B cell (primary cell): ENCODE data around the gene SPSB1. TPM values are rescaled to one million over a fixed set of nuclear protein-coding genes. Genes with fewer than 3 reads are reported as not detected.

Source experiments
- ATAC-seq: fragments of 200-7000 bp; cut with Tn5 transposase; one replicate; pipeline ENCODE4 v1.10.0; 2021; ENCODE audit warnings: low read depth, mild to moderate bottlenecking, moderate number of reproducible peaks, moderate library complexity
- CTCF ChIA-PET: fragments of 350-600 bp; sonication (Branson Sonifier 250); formaldehyde crosslinking; loops from one replicate; lab custom pipeline; 2021; ENCODE audit warnings: antibody characterized with exemption, inconsistent platforms; lab: Charles Lee
- POLR2A ChIA-PET: fragments of 350-600 bp; sonication (Branson Sonifier 250); formaldehyde crosslinking; loops from one replicate; lab custom pipeline; 2021; ENCODE audit warnings: antibody characterized with exemption; lab: Charles Lee
- DNase-seq: peaks from one replicate; pipeline ENCODE4 v3.0.0; 2013
- H2AFZ ChIP-seq: 2 replicates; pipeline ENCODE4 v1.6.1; 2012; ENCODE audit warnings: mild to moderate bottlenecking, low read depth, low read length; ENCODE audit not compliant: insufficient read depth, poor library complexity, severe bottlenecking
- H3K27ac ChIP-seq, 2 donors: 1 replicate in 1 of 2; 2 replicates in 1 of 2; pipeline ENCODE4 v1.5.1; 2012 to 2013; ENCODE audit warnings: low read length in 2 of 2, mild to moderate bottlenecking in 2 of 2, moderate library complexity in 1 of 2
- H3K27me3 ChIP-seq, 4 experiments: fragments of 200-600 bp in 1 of 4; sonication (generic) in 1 of 4; replicated peaks in 1 of 4; 1 replicate in 2 of 4; 2 replicates in 2 of 4; pipeline versions ENCODE4 v1.6.1 to v1.7.0; 2013 to 2016; ENCODE audit warnings: low read length in 3 of 4, mild to moderate bottlenecking in 2 of 4, mixed read lengths in 1 of 4, moderate library complexity in 1 of 4; ENCODE audit not compliant: insufficient read depth in 4 of 4, control insufficient read depth in 3 of 4; ENCODE audit errors: control extremely low read depth in 1 of 4
- H3K36me3 ChIP-seq, 2 experiments: replicated peaks in 1 of 2; 1 replicate in 1 of 2; 2 replicates in 1 of 2; pipeline versions ENCODE4 v1.6.1 to v1.7.1; 2013; ENCODE audit warnings: low read length in 1 of 2; ENCODE audit not compliant: insufficient read depth in 2 of 2, control insufficient read depth in 1 of 2; ENCODE audit errors: control extremely low read depth in 1 of 2, extremely low read depth in 1 of 2
- H3K4me1 ChIP-seq, 2 donors: fragments of 200-600 bp in 1 of 2; sonication (generic) in 1 of 2; 1 replicate in 1 of 2; 2 replicates in 1 of 2; pipeline versions ENCODE4 v1.5.1 to v1.6.1; 2013 to 2017; ENCODE audit warnings: low read length in 2 of 2; ENCODE audit not compliant: control insufficient read depth in 2 of 2, insufficient read depth in 2 of 2
- H3K4me2 ChIP-seq: replicated peaks from 2 replicates; pipeline ENCODE3; 2012; ENCODE audit warnings: mild to moderate bottlenecking, low read depth, low read length; ENCODE audit not compliant: poor library complexity, severe bottlenecking
- H3K4me3 ChIP-seq, 5 experiments: fragments of 200-600 bp in 1 of 5; sonication (generic) in 1 of 5; 1 replicate in 3 of 5; 2 replicates in 2 of 5; pipeline versions ENCODE4 v1.5.1 to v1.7.0; 2011 to 2016; ENCODE audit warnings: low read length in 4 of 5, mild to moderate bottlenecking in 4 of 5, low read depth in 2 of 5, control low read depth in 1 of 5, moderate library complexity in 1 of 5; ENCODE audit not compliant: insufficient read depth in 1 of 5; ENCODE audit errors: control extremely low read depth in 1 of 5, extremely low read depth in 1 of 5
- H3K79me2 ChIP-seq: fragments of 200-600 bp; sonication (generic); one replicate; pipeline ENCODE4 v1.6.0; 2016; ENCODE audit warnings: low read length; ENCODE audit not compliant: control insufficient read depth, insufficient read depth
- H3K9ac ChIP-seq: fragments of 200-600 bp; sonication (generic); 2 replicates; pipeline ENCODE4 v1.6.1; 2017; ENCODE audit warnings: mild to moderate bottlenecking, low read length, moderate library complexity
- H3K9me3 ChIP-seq, 3 donors: one replicate each; pipeline versions ENCODE4 v1.6.1 to v1.7.1; 2013; ENCODE audit warnings: low read length in 2 of 3; ENCODE audit not compliant: control insufficient read depth in 2 of 3, insufficient read depth in 1 of 3; ENCODE audit errors: control extremely low read depth in 1 of 3
- H4K20me1 ChIP-seq: 2 replicates; pipeline ENCODE4 v1.6.0; 2012; ENCODE audit warnings: mild to moderate bottlenecking, low read length; ENCODE audit not compliant: insufficient read depth, control insufficient read depth, poor library complexity, severe bottlenecking
- H3K27ac Mint-ChIP-seq: one replicate; pipeline ENCODE4 v1.8.0; 2021; ENCODE audit warnings: mixed read lengths
- H3K27me3 Mint-ChIP-seq: one replicate; pipeline ENCODE4 v1.8.0; 2021; ENCODE audit warnings: mixed read lengths
- H3K4me1 Mint-ChIP-seq: one replicate; pipeline ENCODE4 v1.8.0; 2021; ENCODE audit warnings: mixed read lengths
- H3K4me3 Mint-ChIP-seq: one replicate; pipeline ENCODE4 v1.8.0; 2021; ENCODE audit warnings: mixed read lengths
- H3K9me3 Mint-ChIP-seq: one replicate; pipeline ENCODE4 v1.8.0; 2022; ENCODE audit warnings: mixed read lengths; ENCODE audit not compliant: insufficient read depth
- CTCF ChIP-seq: fragments of 200-600 bp; IDR thresholded peaks from one replicate; pipeline ENCODE4 v1.8.0; 2022; ENCODE audit warnings: antibody characterized with exemption, mild to moderate bottlenecking
- EZH2 ChIP-seq: IDR thresholded peaks from 2 replicates; pipeline ENCODE4 v1.6.1; 2012; ENCODE audit warnings: borderline replicate concordance, low read depth, mild to moderate bottlenecking, moderate library complexity, low read length; ENCODE audit not compliant: insufficient read depth, poor library complexity, severe bottlenecking
- WGBS: methylation state at CpG from one replicate; pipeline ENCODE4 v1.1.5; 2013; ENCODE audit warnings: missing lambda C conversion rate; ENCODE audit not compliant: insufficient coverage; 5-methylcytosine and 5-hydroxymethylcytosine counted together
- intact Hi-C: fragments of 100-400 bp; cut with micrococcal nuclease; formaldehyde crosslinking; loops from one replicate; pipeline ENCODE4 v1.10.0; 2022
- polyA plus RNA-seq: library from polyadenylated mRNA; depleted of rRNA; stranded (reverse); fragments of >200 nt; gene quantifications from 2 replicates; pipeline ENCODE4 v1.2.3, GENCODE V29; 2012
- total RNA-seq, 2 donors: library from RNA; stranded (reverse); fragments of 120-200 nt in 1 of 2; gene quantifications; 1 replicate in 1 of 2; 2 replicates in 1 of 2; pipeline versions ENCODE4 v1.2.3 to v1.2.4, GENCODE V29; 2013 to 2022

Gene SPSB1
- total and polyA plus RNA-seq, 2 donors (not counting 1 experiment from before 2014, with no cell fraction given), result 1.7 to 9.4 TPM

DNA sequence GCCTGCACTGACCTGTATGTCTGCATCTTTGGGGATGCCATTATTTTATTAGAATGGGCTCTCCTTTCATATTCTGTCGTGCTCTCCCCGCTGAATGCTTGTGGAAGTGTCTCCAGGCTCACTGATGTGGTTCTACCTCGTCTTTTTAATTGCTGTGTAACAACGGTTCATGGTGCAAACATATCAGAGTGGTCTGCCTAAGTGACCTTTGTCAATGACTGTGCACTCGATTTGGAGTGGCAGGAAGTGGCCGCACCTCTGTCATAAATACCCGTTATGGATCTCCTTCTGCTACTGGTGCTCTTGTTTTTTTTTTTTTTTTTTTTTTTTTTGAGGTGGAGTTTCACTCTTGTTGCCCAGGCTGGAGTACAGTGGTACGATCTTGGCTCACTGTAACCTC lies 38.3 kb downstream of the SPSB1 start:
- DNase-seq, result no peak
- no peak overlapping the region for H2AFZ ChIP-seq
- POLR2A ChIA-PET, result no interaction called here

More for the DNA sequence above, 38.3 kb downstream of the SPSB1 start:
- H3K4me2 ChIP-seq, result no peak overlapping the region
- no peaks in the 10 kb centered on the region for H3K9me3 ChIP-seq
- no peak for ATAC-seq
- H3K9me3 Mint-ChIP-seq, result no peaks in the 10 kb centered on the region
- intact Hi-C loops, result no loop called here
- no peak overlapping the region for H3K9ac ChIP-seq
- no peak overlapping the region for H3K4me3 ChIP-seq
- no peak overlapping the region for H3K27ac Mint-ChIP-seq
- H3K27ac ChIP-seq, result no peak overlapping the region
- peaks cover 53% of the 10 kb centered on the region for H3K79me2 ChIP-seq
- no peaks in the 10 kb centered on the region for H3K36me3 ChIP-seq
- H3K27me3 Mint-ChIP-seq, result no peaks in the 10 kb centered on the region
- CTCF ChIA-PET, result no interaction called here
- H3K4me3 Mint-ChIP-seq, result no peak overlapping the region
- 89% methylated on average over 6 of the region's 8 CpGs for WGBS
- TF ChIP-seq EZH2, result no peak
- no peak for TF ChIP-seq CTCF
- no peaks in the 10 kb centered on the region for H4K20me1 ChIP-seq
- no peaks in the 10 kb centered on the region for H3K27me3 ChIP-seq
- H3K4me1 Mint-ChIP-seq, result peaks cover 13% of the 10 kb centered on the region
- H3K4me1 ChIP-seq, result peaks cover 9% of the 10 kb centered on the region in 2 donors
